ENCODE data around the gene PAFAH2.
"Not testable (repeated sequence)": the region's sequence is repeated elsewhere in the genome, so short reads cannot be mapped to it uniquely, and the experiment has no call there.

Gene PAFAH2

GRCh38 chr1:25943511-25943910 lies 54.4 kb downstream of the PAFAH2 start:
- not testable (repeated sequence) for H3K4me3 ChIP-seq (ENCODE audit: low read depth, low read length)

GRCh38 chr1:25936947-25937346 lies 60.9 kb downstream of the PAFAH2 start:
- no peak overlapping the region for H3K4me3 ChIP-seq (ENCODE audit: low read depth, low read length)

- no peak overlapping the region for H3K4me3 ChIP-seq (ENCODE audit: low read depth, low read length)
Observed at GRCh38 chr1:25933479-25934365, 64.1 kb downstream of the PAFAH2 start.

GRCh38 chr1:25932811-25933400 lies 65.0 kb downstream of the PAFAH2 start:
- not testable (repeated sequence) for H3K4me3 ChIP-seq (ENCODE audit: low read depth, low read length)

- no peak overlapping the region for H3K4me3 ChIP-seq (ENCODE audit: low read depth, low read length)
Observed at GRCh38 chr1:25932321-25932720, 65.5 kb downstream of the PAFAH2 start.

GRCh38 chr1:25929016-25929415 lies 68.8 kb downstream of the PAFAH2 start:
- H3K4me3 ChIP-seq (ENCODE audit: low read depth, low read length) = no peak overlapping the region

GRCh38 chr1:25927521-25928265 lies 70.2 kb downstream of the PAFAH2 start:
- no peak overlapping the region for H3K4me3 ChIP-seq (ENCODE audit: low read depth, low read length)

- H3K4me3 ChIP-seq (ENCODE audit: low read depth, low read length) = no peak overlapping the region
Observed at GRCh38 chr1:25926731-25927496, 70.9 kb downstream of the PAFAH2 start.

GRCh38 chr1:25924454-25924853 lies 73.4 kb downstream of the PAFAH2 start:
- no peak overlapping the region for H3K4me3 ChIP-seq (ENCODE audit: low read depth, low read length)

- peak overlapping the region; percentile 61 for H3K4me3 ChIP-seq (ENCODE audit: low read depth, low read length)
Observed at GRCh38 chr1:25922971-25923552, 74.8 kb downstream of the PAFAH2 start.

- H3K4me3 ChIP-seq (ENCODE audit: low read depth, low read length) = peak overlapping the region; percentile 61
Observed at GRCh38 chr1:25922056-25922970, 75.5 kb downstream of the PAFAH2 start.

GRCh38 chr1:25918615-25919014 lies 79.2 kb downstream of the PAFAH2 start:
- H3K4me3 ChIP-seq (ENCODE audit: low read depth, low read length) = no peak overlapping the region

GRCh38 chr1:25917996-25918395 lies 79.9 kb downstream of the PAFAH2 start:
- no peak overlapping the region for H3K4me3 ChIP-seq (ENCODE audit: low read depth, low read length)

- no peak overlapping the region for H3K4me3 ChIP-seq (ENCODE audit: low read depth, low read length)
Observed at GRCh38 chr1:25916460-25916859, 81.4 kb downstream of the PAFAH2 start.

- no peak overlapping the region for H3K4me3 ChIP-seq (ENCODE audit: low read depth, low read length)
Observed at GRCh38 chr1:25914074-25914995, 83.5 kb downstream of the PAFAH2 start.

GRCh38 chr1:25913206-25913605 lies 84.7 kb downstream of the PAFAH2 start:
- no peak overlapping the region for H3K4me3 ChIP-seq (ENCODE audit: low read depth, low read length)

- H3K4me3 ChIP-seq (ENCODE audit: low read depth, low read length) = no peak overlapping the region
Observed at GRCh38 chr1:25912076-25912831, 85.6 kb downstream of the PAFAH2 start.

GRCh38 chr1:25911162-25911561 lies 86.7 kb downstream of the PAFAH2 start:
- H3K4me3 ChIP-seq (ENCODE audit: low read depth, low read length) = no peak overlapping the region

Data from iPS-11a (cell line).